Epithelial cell of esophagus (primary cell): Measurements from ENCODE around the gene OR9G1.
A peak's percentile ranks its signal among the peaks of the same experiment; 100 is the strongest.

Source experiments
- DNase-seq: peaks from one replicate; pipeline ENCODE4 v3.0.0; 2010; ENCODE audit warnings: low read depth
- H3K4me3 ChIP-seq: 2 replicates; pipeline ENCODE4 v1.5.1; 2011; ENCODE audit warnings: mild to moderate bottlenecking, low read length, control low read depth
- TF ChIP-seq, protein P1 (sequence below): IDR thresholded peaks from 2 replicates; pipeline ENCODE4 v1.5.1; 2011; ENCODE audit warnings: low read depth, mild to moderate bottlenecking, low read length, control low read depth, inconsistent platforms; ENCODE audit not compliant: insufficient read depth; ENCODE audit errors: missing control alignments

The OR9G1 gene

DNA sequence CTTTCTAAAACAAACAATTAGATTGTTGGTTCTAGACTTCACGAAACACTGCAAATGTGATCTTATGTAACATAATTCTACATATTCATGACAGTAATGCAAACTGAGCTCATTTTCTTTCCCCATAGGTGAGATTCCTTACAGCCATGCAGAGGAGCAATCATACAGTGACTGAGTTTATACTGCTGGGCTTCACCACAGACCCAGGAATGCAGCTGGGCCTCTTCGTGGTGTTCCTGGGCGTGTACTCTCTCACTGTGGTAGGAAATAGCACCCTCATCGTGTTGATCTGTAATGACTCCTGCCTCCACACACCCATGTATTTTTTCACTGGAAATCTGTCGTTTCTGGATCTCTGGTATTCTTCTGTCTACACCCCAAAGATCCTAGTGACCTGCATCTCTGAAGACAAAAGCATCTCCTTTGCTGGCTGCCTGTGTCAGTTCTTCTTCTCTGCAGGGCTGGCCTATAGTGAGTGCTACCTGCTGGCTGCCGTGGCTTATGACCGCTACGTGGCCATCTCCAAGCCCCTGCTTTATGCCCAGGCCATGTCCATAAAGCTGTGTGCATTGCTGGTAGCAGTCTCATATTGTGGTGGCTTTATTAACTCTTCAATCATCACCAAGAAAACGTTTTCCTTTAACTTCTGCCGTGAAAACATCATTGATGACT lies 1.5 kb downstream of the OR9G1 start:
- peak; percentile 60 for DNase-seq
- no peak overlapping the region for H3K4me3 ChIP-seq
- TF ChIP-seq, protein P1, sequence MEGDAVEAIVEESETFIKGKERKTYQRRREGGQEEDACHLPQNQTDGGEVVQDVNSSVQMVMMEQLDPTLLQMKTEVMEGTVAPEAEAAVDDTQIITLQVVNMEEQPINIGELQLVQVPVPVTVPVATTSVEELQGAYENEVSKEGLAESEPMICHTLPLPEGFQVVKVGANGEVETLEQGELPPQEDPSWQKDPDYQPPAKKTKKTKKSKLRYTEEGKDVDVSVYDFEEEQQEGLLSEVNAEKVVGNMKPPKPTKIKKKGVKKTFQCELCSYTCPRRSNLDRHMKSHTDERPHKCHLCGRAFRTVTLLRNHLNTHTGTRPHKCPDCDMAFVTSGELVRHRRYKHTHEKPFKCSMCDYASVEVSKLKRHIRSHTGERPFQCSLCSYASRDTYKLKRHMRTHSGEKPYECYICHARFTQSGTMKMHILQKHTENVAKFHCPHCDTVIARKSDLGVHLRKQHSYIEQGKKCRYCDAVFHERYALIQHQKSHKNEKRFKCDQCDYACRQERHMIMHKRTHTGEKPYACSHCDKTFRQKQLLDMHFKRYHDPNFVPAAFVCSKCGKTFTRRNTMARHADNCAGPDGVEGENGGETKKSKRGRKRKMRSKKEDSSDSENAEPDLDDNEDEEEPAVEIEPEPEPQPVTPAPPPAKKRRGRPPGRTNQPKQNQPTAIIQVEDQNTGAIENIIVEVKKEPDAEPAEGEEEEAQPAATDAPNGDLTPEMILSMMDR: no peak

DNA sequence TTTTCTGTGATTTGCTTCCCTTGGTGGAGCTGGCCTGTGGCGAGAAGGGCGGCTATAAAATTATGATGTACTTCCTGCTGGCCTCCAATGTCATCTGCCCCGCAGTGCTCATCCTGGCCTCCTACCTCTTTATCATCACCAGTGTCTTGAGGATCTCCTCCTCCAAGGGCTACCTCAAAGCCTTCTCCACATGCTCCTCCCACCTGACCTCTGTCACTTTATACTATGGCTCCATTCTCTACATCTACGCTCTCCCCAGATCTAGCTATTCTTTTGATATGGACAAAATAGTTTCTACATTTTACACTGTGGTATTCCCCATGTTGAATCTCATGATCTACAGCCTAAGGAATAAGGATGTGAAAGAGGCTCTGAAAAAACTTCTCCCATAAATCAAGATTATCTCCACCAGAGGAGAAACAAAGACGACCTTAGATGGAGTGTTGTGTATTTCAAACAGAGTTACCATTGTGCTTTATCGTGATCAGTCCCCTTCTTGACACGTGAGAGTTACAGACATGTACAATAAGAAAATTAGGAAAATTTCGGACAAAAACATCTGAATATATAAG lies 2.1 kb downstream of the OR9G1 start:
- TF ChIP-seq, protein P1: no peak
- H3K4me3 ChIP-seq: no peak overlapping the region
- no peak for DNase-seq

DNA sequence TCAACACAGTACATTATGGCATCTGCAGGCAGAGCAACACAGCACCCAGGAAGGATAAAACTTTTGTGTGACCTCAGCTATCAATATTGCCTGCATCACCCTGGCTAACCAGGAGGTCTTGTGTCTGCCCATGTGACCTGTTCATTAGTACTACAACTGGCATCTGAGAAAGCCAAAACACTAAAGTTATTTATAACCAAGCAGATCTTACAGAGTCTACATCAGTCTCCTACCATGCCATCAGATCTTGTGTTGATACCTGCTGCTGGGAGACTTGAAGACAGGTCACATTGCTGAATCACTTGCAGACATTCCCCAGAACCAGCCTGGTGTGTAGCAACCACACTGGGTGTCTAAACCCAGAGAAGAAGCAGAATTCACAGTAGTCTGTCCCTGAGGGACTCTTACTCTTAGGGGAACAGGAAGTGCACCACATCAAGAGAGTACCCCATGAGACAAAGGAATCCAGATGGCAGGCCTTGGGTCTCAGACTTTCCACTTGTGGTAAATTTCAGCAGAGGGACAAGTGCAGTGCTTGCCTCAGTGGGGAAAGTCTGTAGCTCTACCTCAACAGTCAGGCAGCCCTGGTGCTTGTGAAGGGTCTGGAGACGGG lies 7.0 kb downstream of the OR9G1 start:
- TF ChIP-seq, protein P1: no peak
- H3K4me3 ChIP-seq: no peak overlapping the region
- DNase-seq: no peak

DNA sequence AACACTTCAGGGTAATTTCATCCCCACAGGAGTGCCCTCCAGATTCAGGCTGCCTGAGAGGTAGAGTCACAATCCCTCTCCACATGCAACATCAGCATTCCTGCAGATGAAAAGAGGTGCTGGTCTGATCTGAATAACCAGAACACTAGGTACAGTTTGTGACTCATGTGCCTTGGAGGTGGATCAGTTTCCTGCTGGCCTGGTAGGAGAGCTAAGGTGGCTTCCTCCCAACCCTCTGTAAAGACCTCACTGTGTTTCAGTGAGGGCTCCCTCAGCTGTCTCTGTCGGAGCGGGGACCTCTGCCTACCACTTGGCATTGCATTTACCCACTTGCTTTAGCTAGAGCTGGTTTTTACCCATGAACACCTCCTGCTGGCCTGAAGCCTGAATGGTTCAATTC lies 7.6 kb downstream of the OR9G1 start:
- TF ChIP-seq, protein P1: no peak
- H3K4me3 ChIP-seq: no peak overlapping the region
- peak; percentile 60 for DNase-seq

DNA sequence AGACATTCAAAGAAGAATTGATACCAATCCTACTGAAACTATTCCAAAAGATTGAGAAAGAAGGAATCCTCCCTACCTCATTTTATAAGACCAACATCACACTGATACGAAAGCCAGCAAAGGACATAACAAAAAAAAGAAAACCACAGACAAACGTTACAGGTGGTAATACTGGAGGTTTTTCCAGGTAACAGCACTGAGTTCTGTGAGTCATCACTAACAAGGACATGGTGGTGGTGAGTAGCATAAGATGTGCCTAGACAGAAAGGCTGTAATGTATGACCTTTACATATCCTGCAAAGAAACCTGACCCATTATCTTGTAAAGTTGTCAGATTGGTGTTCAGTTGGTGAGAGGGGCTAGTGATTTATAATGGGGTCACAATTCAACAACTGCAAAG lies 15.3 kb downstream of the OR9G1 start:
- TF ChIP-seq, protein P1: no peak
- peak; percentile 26 for DNase-seq
- no peak overlapping the region for H3K4me3 ChIP-seq

DNA sequence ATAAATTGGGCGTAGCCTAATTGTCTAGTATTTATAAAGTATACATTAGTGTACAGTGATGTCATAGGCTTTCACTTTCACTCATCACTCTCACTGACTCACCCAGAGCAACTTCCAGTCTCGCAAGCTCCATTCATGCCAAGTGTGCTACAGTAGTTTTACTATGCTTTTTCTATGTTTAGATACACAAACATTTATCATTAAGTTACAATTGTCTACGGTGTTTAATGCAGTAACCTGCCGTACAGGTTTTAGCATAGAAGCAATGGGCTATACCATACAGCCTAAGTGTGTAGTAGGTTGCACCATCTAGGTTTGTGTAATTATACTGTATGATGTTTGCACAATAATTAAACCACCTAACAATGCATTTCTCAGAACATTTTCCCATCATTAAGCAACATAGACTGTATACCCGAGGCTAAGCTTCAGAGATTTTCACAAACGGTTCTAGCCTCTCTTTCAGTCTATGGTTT lies 17.5 kb downstream of the OR9G1 start:
- TF ChIP-seq, protein P1: no peak

More for the DNA sequence above, 17.5 kb downstream of the OR9G1 start:
- H3K4me3 ChIP-seq: no peak overlapping the region
- DNase-seq: peak; percentile 75
